MCF 10A (cell line): ENCODE results near the gene RIMS3. TPM values are rescaled to one million over a fixed set of nuclear protein-coding genes. Genes with fewer than 3 reads are reported as not detected.

ENCODE experiments used
- BruUV-seq: library from RNA; stranded (reverse); fragments of 400-500 nt; replicated peaks from 2 replicates; lab custom pipeline; 2021; lab: Mats Ljungman, UMichigan
- CTCF ChIA-PET: fragments of 300-600 bp; sonication (Branson Sonifier 250); formaldehyde crosslinking; extraction: SDS; loops from one replicate; lab custom pipeline; 2021; ENCODE audit warnings: antibody characterized with exemption, inconsistent platforms; lab: Yijun Ruan, JAX
- POLR2A ChIA-PET: fragments of 300-600, 350-650 bp; sonication (Branson Sonifier 250); formaldehyde crosslinking; extraction: SDS; loops from one replicate; lab custom pipeline; 2020; ENCODE audit warnings: antibody characterized with exemption, inconsistent platforms; lab: Yijun Ruan, JAX
- DNase-seq: peaks from one replicate; pipeline ENCODE4 v3.0.0-alpha.2; 2018; ENCODE audit not compliant: unreplicated experiment
- H3K27ac Mint-ChIP-seq: one replicate; pipeline ENCODE4 v1.8.0; 2022; ENCODE audit warnings: mild to moderate bottlenecking, low read depth, mixed read lengths; ENCODE audit not compliant: unreplicated experiment
- H3K27me3 Mint-ChIP-seq: one replicate; pipeline ENCODE4 v1.8.0; 2022; ENCODE audit warnings: mixed read lengths; ENCODE audit not compliant: insufficient read depth, unreplicated experiment
- H3K36me3 Mint-ChIP-seq: one replicate; pipeline ENCODE4 v1.8.0; 2022; ENCODE audit warnings: mild to moderate bottlenecking, moderate library complexity, mixed read lengths; ENCODE audit not compliant: insufficient read depth, unreplicated experiment
- H3K4me1 Mint-ChIP-seq: one replicate; pipeline ENCODE4 v1.8.0; 2022; ENCODE audit warnings: mixed read lengths; ENCODE audit not compliant: insufficient read depth, unreplicated experiment
- H3K4me3 Mint-ChIP-seq: one replicate; pipeline ENCODE4 v1.8.0; 2022; ENCODE audit warnings: mild to moderate bottlenecking, moderate library complexity, mixed read lengths; ENCODE audit not compliant: unreplicated experiment
- H3K9me3 Mint-ChIP-seq: one replicate; pipeline ENCODE4 v1.8.0; 2022; ENCODE audit warnings: mixed read lengths; ENCODE audit not compliant: unreplicated experiment
- intact Hi-C: fragments of 100-400 bp; cut with micrococcal nuclease; formaldehyde crosslinking; loops from 2 replicates; pipeline ENCODE4 v1.14.1; 2022
- total RNA-seq: library from RNA; stranded (reverse); gene quantifications from 2 replicates; pipeline ENCODE4 v1.2.3, GENCODE V29; 2022
- TF ChIP-seq, protein P1 (sequence below): fragments of 200-600 bp; IDR thresholded peaks from one replicate; pipeline ENCODE4 v1.8.0; 2022; ENCODE audit warnings: antibody characterized with exemption, mild to moderate bottlenecking; ENCODE audit not compliant: unreplicated experiment

The RIMS3 gene
- total RNA-seq, 1 experiment from 2014 or later, result 0.58 TPM

DNA sequence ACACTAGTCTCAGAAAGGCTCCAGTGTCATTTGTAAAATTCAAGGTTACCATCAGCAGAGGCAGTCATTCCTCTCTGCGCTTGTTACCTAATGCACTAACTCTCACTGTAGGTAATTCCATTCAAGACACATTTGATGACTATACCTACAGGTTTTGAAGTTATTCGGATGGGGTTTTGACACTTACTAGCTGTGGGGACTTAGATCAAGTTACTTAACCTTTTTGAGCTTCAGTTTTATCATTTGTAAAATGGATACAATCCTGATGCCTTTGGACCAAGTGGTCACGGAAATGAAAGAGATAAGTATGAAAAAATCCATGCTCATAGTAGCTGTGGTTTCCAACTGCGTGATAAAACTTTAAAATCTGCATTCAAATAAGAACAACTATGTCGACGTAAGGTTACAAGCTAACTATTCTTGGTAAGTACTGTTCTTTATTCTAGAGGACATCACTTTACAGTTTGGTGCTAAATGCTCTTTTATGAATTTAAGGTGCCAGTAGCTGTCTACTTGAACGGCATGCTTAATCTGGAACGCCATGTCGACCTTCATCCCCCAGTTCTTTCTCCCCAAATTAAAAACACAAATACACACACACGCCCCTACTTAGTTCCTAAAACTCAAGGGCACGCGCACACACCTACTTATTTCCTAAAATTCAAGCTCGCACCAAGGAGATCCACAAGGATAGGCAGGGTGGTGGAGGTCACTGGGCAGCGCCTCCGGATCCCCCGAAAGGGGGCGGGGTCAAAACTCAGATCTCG, 25.5 kb upstream of the RIMS3 start:
- intact Hi-C loops, result no loop called here
- DNase-seq, result no peak
- Mint-ChIP-seq H3K36me3 (peaks cover 23% of the 10 kb centered on the region), H3K27me3 (no peaks in the 10 kb centered on the region), H3K27ac (peak overlapping the region; percentile 44), H3K4me1 (peaks cover 18% of the 10 kb centered on the region), H3K4me3 (peak overlapping the region; percentile 75), H3K9me3 (no peaks in the 10 kb centered on the region)
- TF ChIP-seq, protein P1, sequence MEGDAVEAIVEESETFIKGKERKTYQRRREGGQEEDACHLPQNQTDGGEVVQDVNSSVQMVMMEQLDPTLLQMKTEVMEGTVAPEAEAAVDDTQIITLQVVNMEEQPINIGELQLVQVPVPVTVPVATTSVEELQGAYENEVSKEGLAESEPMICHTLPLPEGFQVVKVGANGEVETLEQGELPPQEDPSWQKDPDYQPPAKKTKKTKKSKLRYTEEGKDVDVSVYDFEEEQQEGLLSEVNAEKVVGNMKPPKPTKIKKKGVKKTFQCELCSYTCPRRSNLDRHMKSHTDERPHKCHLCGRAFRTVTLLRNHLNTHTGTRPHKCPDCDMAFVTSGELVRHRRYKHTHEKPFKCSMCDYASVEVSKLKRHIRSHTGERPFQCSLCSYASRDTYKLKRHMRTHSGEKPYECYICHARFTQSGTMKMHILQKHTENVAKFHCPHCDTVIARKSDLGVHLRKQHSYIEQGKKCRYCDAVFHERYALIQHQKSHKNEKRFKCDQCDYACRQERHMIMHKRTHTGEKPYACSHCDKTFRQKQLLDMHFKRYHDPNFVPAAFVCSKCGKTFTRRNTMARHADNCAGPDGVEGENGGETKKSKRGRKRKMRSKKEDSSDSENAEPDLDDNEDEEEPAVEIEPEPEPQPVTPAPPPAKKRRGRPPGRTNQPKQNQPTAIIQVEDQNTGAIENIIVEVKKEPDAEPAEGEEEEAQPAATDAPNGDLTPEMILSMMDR, result no peak
- CTCF ChIA-PET, result interaction anchor here (0.6 to 3.4 kb wide), 11 partner anchors 8 to 288 kb away, joined by 3 to 19 read pairs (median 3); no protein-coding TSS in a partner anchor
- TSS peak; percentile 66 for BruUV-seq
- POLR2A ChIA-PET, result interaction anchor here (0.6 to 18.2 kb wide), 28 partner anchors 10 to 977 kb away, joined by 3 to 633 read pairs (median 6); partner anchors contain the start of genes CITED4, CTPS1, RIMS3 and SMAP2

DNA sequence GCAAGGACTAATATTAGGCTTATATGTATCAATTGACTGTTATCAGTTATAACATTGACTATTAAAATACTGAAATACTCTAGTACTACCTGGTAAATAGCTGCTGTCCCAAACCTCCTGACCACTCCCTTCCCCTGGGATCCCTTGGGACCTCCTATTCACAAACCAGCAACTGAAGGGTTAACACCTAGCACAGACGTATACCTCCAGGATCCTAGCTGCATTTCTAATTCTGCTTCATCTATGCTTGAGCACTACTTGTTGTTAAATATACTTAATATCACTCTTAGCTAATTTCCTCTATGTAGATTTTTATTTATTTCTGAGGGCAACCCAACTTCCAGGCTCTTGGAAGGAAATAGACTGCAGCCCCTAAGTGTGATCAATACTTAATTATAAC, 24.3 kb upstream of the RIMS3 start:
- no peak for DNase-seq
- peaks cover 33% of the 10 kb centered on the region for H3K36me3 Mint-ChIP-seq
- H3K27me3 Mint-ChIP-seq, result no peaks in the 10 kb centered on the region
- intact Hi-C loops, result no loop called here
- ChIA-PET POLR2A (interaction anchor here (1.1 to 18.2 kb wide), 6 partner anchors 9 to 294 kb away, joined by 3 to 633 read pairs (median 8); no protein-coding TSS in a partner anchor), CTCF (interaction anchor here (0.8 to 3.4 kb wide), 6 partner anchors 20 to 263 kb away, joined by 3 to 19 read pairs (median 3); no protein-coding TSS in a partner anchor)
- H3K27ac Mint-ChIP-seq, result no peak overlapping the region
- TF ChIP-seq, protein P1, result no peak
- no peaks in the 10 kb centered on the region for H3K9me3 Mint-ChIP-seq
- no peak overlapping the region for H3K4me3 Mint-ChIP-seq
- no TSS peak for BruUV-seq
- H3K4me1 Mint-ChIP-seq, result peaks cover 18% of the 10 kb centered on the region

DNA sequence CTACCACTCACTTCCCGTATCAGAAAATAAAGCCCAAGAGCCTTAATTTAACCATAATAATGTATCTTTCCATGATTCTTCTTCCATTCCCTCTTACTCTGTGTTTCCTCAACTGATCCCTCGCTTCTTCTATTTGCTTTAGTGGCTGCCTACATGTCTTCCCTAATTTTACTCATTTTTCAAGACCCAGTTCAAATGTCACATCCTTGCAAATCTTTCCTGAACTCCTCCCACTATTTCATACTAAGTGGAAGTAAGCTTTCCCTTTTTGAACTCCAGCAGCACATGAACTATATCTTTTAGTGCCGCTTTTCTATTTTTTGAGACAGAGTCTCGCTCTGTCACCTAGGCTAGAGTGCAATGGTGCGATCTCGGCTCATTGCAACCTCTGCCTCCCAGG, 22.2 kb upstream of the RIMS3 start:
- H3K27ac Mint-ChIP-seq, result peak overlapping the region; percentile 49
- ChIA-PET CTCF (no interaction called here), POLR2A (interaction anchor here (18.2 kb wide), 1 partner anchor 30 kb away, joined by 633 read pairs; no protein-coding TSS in a partner anchor)
- H3K27me3 Mint-ChIP-seq, result no peaks in the 10 kb centered on the region
- no peak for DNase-seq
- TF ChIP-seq, protein P1, result no peak
- no TSS peak for BruUV-seq
- no peaks in the 10 kb centered on the region for H3K9me3 Mint-ChIP-seq
- no peak overlapping the region for H3K4me3 Mint-ChIP-seq
- peaks cover 28% of the 10 kb centered on the region for H3K36me3 Mint-ChIP-seq
- H3K4me1 Mint-ChIP-seq, result peaks cover 11% of the 10 kb centered on the region
- intact Hi-C loops, result no loop called here

DNA sequence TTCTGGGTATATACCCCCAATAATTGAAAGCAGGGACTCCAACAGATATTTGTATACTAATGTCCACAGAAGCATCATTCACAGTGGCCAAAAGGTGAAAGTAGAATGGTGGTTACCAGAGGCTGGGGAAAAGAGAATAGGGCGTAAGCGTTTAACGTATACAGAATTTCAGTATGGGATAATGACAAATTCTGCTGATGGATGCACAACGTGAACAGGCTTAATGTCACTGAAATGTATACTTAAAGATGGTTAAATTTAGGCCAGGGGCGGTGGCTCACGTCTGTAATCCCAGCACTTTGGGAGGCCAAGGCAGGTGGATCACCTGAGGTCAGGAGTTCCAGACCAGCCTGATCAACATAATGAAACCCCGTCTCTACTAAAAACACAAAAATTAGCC, 21.6 kb upstream of the RIMS3 start:
- POLR2A ChIA-PET, result interaction anchor here (18.2 kb wide), 1 partner anchor 30 kb away, joined by 633 read pairs; no protein-coding TSS in a partner anchor
- peak overlapping the region; percentile 49 for H3K27ac Mint-ChIP-seq
- H3K4me3 Mint-ChIP-seq, result no peak overlapping the region
- no TSS peak for BruUV-seq
- no peak for DNase-seq
- intact Hi-C loops, result no loop called here
- H3K9me3 Mint-ChIP-seq, result no peaks in the 10 kb centered on the region
- CTCF ChIA-PET, result no interaction called here
- peaks cover 28% of the 10 kb centered on the region for H3K36me3 Mint-ChIP-seq
- TF ChIP-seq, protein P1, result no peak
- H3K4me1 Mint-ChIP-seq, result peaks cover 5% of the 10 kb centered on the region
- H3K27me3 Mint-ChIP-seq, result no peaks in the 10 kb centered on the region
